GM23248 (cell line): ENCODE measurements around the gene CENPM.

ENCODE experiments used
- EZH2 ChIP-seq: fragments of 200-600 bp; sonication (generic); IDR thresholded peaks from 2 replicates; pipeline ENCODE4 v1.6.1; 2018; ENCODE audit warnings: antibody characterized with exemption, mild to moderate bottlenecking; ENCODE audit not compliant: insufficient read depth, poor library complexity, severe bottlenecking
- EZH2phosphoT487 ChIP-seq: fragments of 200-600 bp; sonication (generic); IDR thresholded peaks from 2 replicates; pipeline ENCODE4 v1.6.1; 2018; ENCODE audit warnings: antibody characterized with exemption, moderate library complexity, mild to moderate bottlenecking, low read depth; ENCODE audit not compliant: insufficient read depth

DNA sequence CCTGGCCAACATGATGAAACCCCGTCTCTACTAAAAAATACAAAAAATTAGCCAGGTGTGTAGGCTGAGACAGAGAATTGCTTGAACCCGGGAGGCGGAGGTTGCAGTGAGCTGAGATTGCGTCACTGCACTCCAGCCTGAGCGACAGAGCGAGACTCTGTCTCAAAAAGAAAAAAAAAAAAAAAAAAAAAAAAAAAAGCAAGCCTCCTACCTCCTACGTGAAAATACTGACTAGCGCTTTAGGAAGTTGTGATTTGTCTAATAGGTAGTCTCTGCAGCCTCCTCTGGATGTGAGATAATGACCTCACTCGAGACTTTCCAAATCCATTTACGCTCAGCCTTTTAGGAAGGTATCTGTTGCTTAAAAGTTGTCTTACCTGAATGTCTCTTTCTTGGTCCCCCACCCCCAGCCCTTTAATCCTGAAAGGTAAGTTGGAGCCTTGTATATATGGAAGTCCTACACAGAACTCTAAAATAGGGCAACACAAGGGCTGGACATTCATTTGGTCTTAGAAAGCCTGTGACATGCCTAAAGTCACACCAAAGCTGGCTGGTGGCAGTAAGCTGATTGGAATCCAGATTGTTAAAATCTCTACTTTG lies 27.8 kb upstream of the CENPM start:
- TF ChIP-seq EZH2phosphoT487 (no peak), EZH2 (no peak)
